HG02798 (cell line): ENCODE data around the gene PEX1.
"Not testable (repeated sequence)": the region's sequence is repeated elsewhere in the genome, so short reads cannot be mapped to it uniquely, and the experiment has no call there.

Experiments used
- ATAC-seq: cut with Tn5 transposase; IDR thresholded peaks from one replicate; pipeline ENCODE4 v1.9.1; 2021; ENCODE audit warnings: mild to moderate bottlenecking; ENCODE audit not compliant: unreplicated experiment, poor library complexity

Gene PEX1

GRCh38 chr7:92462560-92462959 lies 65.8 kb downstream of the PEX1 start:
- ATAC-seq: no peak

- peak; percentile 78 for ATAC-seq
These were observed 67.0 kb downstream of the PEX1 start for GRCh38 chr7:92461027-92462003.

- no peak for ATAC-seq
These were observed 67.8 kb downstream of the PEX1 start for GRCh38 chr7:92460510-92460909.

- no peak for ATAC-seq
These were observed 68.2 kb downstream of the PEX1 start for GRCh38 chr7:92460109-92460508.

- ATAC-seq: no peak
These were observed 72.1 kb downstream of the PEX1 start for GRCh38 chr7:92456236-92456635.

GRCh38 chr7:92451645-92452044 lies 76.7 kb downstream of the PEX1 start:
- no peak for ATAC-seq

GRCh38 chr7:92448205-92448747 lies 80.0 kb downstream of the PEX1 start:
- ATAC-seq: peak; percentile 50

- peak; percentile 94 for ATAC-seq
These were observed 80.7 kb downstream of the PEX1 start, which contains the start of gene GATAD1 for GRCh38 chr7:92447345-92448204. Gene GATAD1, plus strand, starts transcription at chr7:92447482. Its CDS starts 248 bp downstream, at chr7:92447730.

GRCh38 chr7:92446869-92447344 lies 81.4 kb downstream of the PEX1 start:
- ATAC-seq: no peak

- ATAC-seq: not testable (repeated sequence)
These were observed 85.6 kb downstream of the PEX1 start for GRCh38 chr7:92442720-92443119.

- no peak for ATAC-seq
These were observed 90.3 kb downstream of the PEX1 start for GRCh38 chr7:92437956-92438491.
